GM10266 (cell line): ENCODE data around the gene ULBP1.

Experiments used
- DNase-seq: peaks from one replicate; pipeline ENCODE4 v3.0.0; 2012; ENCODE audit errors: extremely low spot score
- TF ChIP-seq, protein P1 (sequence below): IDR thresholded peaks from 2 replicates; pipeline ENCODE4 v1.5.1; 2012; ENCODE audit warnings: mild to moderate bottlenecking, low read depth; ENCODE audit not compliant: control insufficient read depth, insufficient read depth; ENCODE audit errors: missing control alignments

Gene ULBP1

GRCh38 chr6:149929422-149929821 is 34.3 kb upstream of the ULBP1 start:
- no peak for DNase-seq
- TF ChIP-seq, protein P1, sequence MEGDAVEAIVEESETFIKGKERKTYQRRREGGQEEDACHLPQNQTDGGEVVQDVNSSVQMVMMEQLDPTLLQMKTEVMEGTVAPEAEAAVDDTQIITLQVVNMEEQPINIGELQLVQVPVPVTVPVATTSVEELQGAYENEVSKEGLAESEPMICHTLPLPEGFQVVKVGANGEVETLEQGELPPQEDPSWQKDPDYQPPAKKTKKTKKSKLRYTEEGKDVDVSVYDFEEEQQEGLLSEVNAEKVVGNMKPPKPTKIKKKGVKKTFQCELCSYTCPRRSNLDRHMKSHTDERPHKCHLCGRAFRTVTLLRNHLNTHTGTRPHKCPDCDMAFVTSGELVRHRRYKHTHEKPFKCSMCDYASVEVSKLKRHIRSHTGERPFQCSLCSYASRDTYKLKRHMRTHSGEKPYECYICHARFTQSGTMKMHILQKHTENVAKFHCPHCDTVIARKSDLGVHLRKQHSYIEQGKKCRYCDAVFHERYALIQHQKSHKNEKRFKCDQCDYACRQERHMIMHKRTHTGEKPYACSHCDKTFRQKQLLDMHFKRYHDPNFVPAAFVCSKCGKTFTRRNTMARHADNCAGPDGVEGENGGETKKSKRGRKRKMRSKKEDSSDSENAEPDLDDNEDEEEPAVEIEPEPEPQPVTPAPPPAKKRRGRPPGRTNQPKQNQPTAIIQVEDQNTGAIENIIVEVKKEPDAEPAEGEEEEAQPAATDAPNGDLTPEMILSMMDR: peak; percentile 35

DNA sequence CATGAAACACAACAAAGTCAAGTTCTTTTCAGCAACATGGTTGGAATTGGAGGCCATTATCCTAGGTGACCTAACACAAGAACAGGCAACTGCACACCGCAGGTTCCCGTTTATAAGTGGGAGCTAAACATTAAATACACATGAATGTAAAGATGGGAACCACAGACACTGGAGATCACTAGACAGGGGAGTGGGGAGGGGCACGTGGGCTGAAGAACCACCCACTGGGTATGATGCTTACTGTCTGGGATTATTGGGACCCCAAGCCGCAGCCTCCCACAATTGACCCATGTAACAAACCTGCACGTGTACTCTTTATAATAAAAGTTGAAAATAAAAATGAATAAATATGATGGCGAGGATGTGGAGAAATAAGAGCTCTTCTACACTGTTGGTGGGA is 32.2 kb upstream of the ULBP1 start:
- DNase-seq: no peak
- TF ChIP-seq, protein P1: no peak

DNA sequence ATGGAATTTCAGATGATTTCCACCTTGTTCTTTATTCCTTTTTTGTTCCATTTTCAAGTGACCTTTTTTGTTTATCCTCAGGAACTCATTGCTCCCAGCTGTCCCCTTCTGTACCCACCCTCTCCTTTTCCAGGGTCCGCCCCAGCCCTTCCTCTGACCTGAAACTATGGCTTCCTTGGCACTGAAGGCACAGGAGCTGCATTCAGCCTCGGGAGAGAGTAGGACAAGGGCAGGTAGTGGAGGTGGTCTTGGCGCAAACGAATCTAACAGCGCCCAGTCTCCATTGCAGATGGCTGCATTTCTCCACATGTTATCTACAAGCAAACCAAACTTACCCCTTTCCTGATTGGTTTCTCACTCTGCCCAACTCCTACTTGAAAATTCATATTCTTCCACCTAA is 30.7 kb upstream of the ULBP1 start:
- DNase-seq: no peak
- TF ChIP-seq, protein P1: no peak

- DNase-seq: no peak
- TF ChIP-seq, protein P1: no peak
Measured at GRCh38 chr6:149933461-149933860, 30.3 kb upstream of the ULBP1 start.

GRCh38 chr6:149934249-149935156 is 29.2 kb upstream of the ULBP1 start:
- DNase-seq: peak; percentile 57

DNA sequence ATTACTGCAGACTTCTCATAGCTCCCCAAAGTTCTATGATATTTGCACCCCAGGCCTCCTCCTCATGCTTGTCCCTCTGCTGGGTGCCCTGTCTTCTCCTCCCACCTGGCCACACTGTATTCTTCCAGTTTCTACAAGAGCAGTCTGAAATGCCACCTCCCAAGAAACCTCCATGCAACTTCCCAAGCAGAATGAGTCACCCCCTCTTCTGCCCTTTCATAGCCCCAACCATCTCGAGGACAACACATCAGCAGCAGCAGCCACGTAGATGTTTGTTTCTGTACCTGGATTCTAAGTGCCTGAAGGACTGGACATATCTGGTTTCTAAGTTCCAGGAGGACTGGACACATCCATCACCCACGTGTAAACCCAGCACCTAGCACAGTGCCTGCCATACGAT is 28.5 kb upstream of the ULBP1 start:
- TF ChIP-seq, protein P1: no peak
- DNase-seq: no peak

More at GRCh38 chr6:149934249-149935156, 29.2 kb upstream of the ULBP1 start:
- TF ChIP-seq, protein P1: peak; percentile 66

GRCh38 chr6:149935668-149936067 is 28.1 kb upstream of the ULBP1 start:
- DNase-seq: no peak
- TF ChIP-seq, protein P1: no peak
